Omental fat pad (tissue), 4 donors: ENCODE data around the gene KCNQ1. TPM values are rescaled to one million over a fixed set of nuclear protein-coding genes. Genes with fewer than 3 reads are reported as not detected.

ENCODE experiments used
- ATAC-seq: fragments of 150-250 bp; one replicate; pipeline ENCODE4 v1.9.1; 2016; ENCODE audit warnings: mild to moderate bottlenecking, moderate library complexity; ENCODE audit not compliant: low FRiP score
- DNase-seq: peaks from one replicate; pipeline ENCODE4 v3.0.0-alpha.2; 2019; ENCODE audit warnings: low spot score
- total RNA-seq, 4 donors: library from RNA; depleted of rRNA; stranded (reverse); fragments of >200 nt; gene quantifications; one replicate each; pipeline ENCODE4 v1.1.0, GENCODE V29; 2016
- TF ChIP-seq, protein P1 (sequence below), 3 donors: fragments of 450-650 bp; IDR thresholded peaks; one replicate each; pipeline ENCODE4 v1.5.1; 2016 to 2017; ENCODE audit warnings: antibody characterized with exemption in 3 of 3, mild to moderate bottlenecking in 3 of 3, moderate library complexity in 2 of 3

The KCNQ1 gene
- total RNA-seq, 4 donors from 2014 or later = 4.5 to 5.9 (median 5.2) TPM

DNA sequence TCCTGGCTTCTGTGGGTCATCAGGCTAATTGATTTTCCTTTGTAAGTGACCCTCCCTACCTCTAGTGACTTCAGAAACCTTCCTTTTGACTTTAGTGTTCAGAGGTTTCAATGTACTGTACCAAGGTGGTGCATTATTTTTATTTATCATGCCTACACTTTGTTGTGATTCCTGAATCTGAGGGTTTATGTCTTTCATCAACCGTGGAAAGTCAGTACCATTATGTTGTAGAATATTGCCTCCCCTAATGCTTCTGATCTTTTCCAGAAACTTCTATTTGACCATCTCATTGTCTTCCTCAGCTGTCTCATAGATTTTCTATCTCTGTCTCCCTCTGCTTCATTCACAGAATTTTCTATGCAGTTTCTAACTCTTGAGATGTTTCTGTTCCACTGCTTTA, 149.5 kb downstream of the KCNQ1 start:
- no peak for DNase-seq
- TF ChIP-seq, protein P1, sequence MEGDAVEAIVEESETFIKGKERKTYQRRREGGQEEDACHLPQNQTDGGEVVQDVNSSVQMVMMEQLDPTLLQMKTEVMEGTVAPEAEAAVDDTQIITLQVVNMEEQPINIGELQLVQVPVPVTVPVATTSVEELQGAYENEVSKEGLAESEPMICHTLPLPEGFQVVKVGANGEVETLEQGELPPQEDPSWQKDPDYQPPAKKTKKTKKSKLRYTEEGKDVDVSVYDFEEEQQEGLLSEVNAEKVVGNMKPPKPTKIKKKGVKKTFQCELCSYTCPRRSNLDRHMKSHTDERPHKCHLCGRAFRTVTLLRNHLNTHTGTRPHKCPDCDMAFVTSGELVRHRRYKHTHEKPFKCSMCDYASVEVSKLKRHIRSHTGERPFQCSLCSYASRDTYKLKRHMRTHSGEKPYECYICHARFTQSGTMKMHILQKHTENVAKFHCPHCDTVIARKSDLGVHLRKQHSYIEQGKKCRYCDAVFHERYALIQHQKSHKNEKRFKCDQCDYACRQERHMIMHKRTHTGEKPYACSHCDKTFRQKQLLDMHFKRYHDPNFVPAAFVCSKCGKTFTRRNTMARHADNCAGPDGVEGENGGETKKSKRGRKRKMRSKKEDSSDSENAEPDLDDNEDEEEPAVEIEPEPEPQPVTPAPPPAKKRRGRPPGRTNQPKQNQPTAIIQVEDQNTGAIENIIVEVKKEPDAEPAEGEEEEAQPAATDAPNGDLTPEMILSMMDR (IDR thresholded peaks at IDR 0.05) = no peak
- ATAC-seq = no peak

DNA sequence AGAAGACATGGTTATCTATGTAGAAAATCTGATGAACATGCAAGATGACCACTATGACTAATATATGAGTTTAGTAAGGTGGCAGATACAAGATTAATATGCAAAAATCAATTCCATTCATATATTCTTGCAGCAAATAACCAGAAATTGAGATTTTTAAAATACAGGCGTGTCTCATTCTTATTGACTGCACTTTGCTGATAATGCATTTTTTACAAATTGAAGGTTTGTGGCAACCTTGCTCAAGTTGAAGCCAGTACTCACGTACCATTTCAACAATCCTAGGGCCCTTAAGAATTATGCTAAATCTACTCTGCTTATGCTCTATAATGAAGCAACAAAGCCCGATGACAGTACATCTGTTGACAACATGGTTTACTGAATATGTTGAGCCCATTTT, 150.4 kb downstream of the KCNQ1 start:
- TF ChIP-seq, protein P1 (IDR thresholded peaks at IDR 0.05) = no peak
- DNase-seq (no peak), ATAC-seq (no peak)

DNA sequence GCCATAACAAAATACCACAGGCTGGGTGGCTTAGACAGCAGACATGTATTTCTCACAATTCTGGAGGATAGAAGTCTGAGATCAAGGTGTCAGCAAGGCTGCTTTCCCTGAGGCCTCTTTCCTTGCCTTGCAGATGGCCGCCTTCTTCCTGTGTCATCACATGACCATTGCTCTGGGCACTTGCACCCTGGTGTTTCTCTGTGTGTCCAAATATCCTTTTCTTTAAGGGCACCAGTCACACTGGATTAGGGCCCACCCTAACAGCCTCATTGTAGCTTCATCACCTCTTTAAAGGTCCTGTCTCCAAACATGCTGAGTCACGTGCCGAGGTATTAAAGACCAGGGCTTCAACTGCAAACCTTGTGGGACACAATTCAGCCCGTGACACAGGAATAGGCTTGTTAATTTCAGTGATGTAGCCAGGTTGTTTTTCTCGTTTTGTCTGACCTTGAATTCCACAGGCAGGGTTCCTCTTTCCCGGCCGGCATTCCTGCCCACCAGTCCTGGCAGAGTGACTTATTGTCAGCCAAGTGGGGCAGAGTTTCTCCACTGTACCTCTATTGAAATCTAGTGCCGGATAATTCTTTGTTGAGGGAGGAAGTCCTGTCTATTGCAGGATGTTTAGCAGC, 154.9 kb downstream of the KCNQ1 start:
- DNase-seq (no peak), ATAC-seq (no peak)
- TF ChIP-seq, protein P1 (IDR thresholded peaks at IDR 0.05) = no peak

DNA sequence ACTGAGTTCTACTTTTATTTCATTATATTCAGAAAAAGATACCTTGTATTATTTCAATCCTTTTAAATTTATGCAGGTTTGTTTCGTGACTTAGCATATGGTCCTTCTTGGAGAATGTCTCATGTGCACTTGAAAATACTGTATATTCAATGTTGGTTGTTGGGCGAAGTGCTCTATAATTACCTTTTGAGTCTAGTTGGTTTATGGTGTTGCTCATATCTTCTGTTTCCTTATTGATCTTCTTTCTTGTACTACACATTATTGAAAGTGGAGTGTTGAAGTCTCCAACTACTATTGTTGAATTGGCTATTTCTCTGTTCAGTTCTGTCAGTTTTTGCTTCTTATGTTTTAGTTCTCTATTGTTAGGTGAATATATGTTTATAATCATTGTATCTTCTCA, 164.5 kb downstream of the KCNQ1 start:
- ATAC-seq (no peak), DNase-seq (no peak)
- TF ChIP-seq, protein P1 (IDR thresholded peaks at IDR 0.05) = no peak

DNA sequence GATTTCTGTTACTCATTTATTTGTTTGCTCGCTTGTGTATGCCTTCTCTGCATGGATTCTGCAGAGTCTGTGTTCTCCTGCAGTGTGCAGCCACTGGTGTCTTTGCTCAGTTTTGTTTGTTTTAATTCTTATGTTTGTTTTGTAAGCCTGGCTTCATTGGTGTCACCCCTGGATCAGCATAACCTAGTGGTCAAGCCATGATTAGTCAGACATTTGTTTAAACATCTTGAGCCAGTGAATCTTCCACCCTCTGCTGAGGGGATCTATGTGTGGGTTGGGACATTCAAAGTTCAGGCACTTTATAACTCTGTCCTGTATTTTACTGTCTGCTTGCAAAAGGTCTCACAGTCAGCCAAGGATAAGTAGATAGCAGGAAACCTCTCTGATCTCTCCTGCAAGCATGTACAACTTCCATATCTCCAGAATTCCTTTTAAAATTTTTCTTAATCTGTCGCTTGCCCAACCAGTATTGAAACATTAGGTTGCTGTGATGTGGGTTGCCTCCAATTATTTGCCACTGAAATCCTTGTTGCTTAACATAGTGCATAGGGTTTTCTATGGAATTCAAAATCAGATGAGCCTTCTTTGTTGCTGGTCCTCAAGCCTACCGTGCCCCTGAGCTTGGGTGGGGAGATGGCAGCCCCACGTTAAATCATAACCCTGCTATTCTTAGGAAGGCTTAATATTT, 168.2 kb downstream of the KCNQ1 start:
- ATAC-seq (no peak), DNase-seq (no peak)
- TF ChIP-seq, protein P1 (IDR thresholded peaks at IDR 0.05) = no peak

DNA sequence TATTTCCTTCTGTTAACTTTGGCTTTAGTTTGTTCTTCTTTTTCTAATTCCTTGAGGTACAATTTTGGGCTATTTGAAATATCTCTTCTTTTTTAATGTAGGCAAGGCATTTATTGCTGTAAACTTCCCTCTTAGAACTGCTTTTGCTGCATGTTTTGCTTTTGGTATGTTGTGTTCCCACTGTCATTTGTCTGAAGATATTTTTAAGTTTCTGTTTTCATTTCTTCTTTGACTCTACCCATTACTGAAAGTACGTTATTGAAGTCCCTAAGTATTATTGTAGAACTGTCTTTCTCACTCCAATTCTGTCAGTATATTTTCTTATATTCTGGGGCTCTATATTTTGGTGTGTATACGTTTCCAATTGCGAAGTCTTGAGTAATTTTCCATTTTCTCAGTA, 177.1 kb downstream of the KCNQ1 start:
- DNase-seq (no peak), ATAC-seq (no peak)
- TF ChIP-seq, protein P1 (IDR thresholded peaks at IDR 0.05) = no peak

DNA sequence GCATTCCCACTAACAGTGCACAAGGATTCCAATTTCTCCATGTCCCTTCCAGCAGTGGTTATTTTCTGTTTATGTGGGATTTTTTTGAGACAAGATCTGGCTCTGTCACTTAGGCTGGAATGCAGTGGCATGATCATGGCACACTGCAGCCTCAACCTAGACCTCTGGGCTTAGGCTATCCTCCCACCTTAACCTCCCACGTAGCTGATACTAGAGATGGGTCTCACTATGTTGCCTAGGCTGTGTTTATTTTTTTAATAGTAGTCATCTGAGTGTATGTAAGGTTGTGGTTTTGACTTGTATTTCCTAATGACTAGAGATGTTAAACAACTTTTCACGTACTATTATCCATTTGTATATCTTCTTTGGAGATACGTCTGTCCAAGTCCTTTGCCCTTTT, 180.4 kb downstream of the KCNQ1 start:
- ATAC-seq = no peak
- TF ChIP-seq, protein P1 (IDR thresholded peaks at IDR 0.05) = no peak
- DNase-seq = no peak
